MG63 (cell line): Measurements from ENCODE around the gene SRGAP1. TPM values are rescaled to one million over a fixed set of nuclear protein-coding genes. Genes with fewer than 3 reads are reported as not detected.
"Not testable (repeated sequence)": the region's sequence is repeated elsewhere in the genome, so short reads cannot be mapped to it uniquely, and the experiment has no call there.

Experiments used
- DNase-seq: peaks from one replicate; pipeline ENCODE4 v3.0.0-alpha.2; 2020
- H3K27me3 ChIP-seq: fragments of 250-450 bp; sonication (Bioruptor Pico); 2 replicates; pipeline ENCODE4 v1.5.1; 2020; ENCODE audit warnings: mild to moderate bottlenecking, moderate library complexity
- H3K36me3 ChIP-seq: fragments of 250-450 bp; sonication (Bioruptor Pico); 2 replicates; pipeline ENCODE4 v1.5.1; 2020; ENCODE audit warnings: mild to moderate bottlenecking, moderate library complexity
- H3K4me3 ChIP-seq: fragments of 250-450 bp; sonication (Bioruptor Pico); 2 replicates; pipeline ENCODE4 v1.5.1; 2020; ENCODE audit warnings: mild to moderate bottlenecking, moderate library complexity
- H3K9me3 ChIP-seq: fragments of 250-450 bp; sonication (Bioruptor Pico); 2 replicates; pipeline ENCODE4 v1.5.1; 2020; ENCODE audit warnings: mild to moderate bottlenecking, moderate library complexity
- total RNA-seq: library from RNA; depleted of rRNA; stranded (reverse); fragments of >200 nt; shearing (Covaris generic); gene quantifications from 2 replicates; pipeline ENCODE4 v1.2.3, GENCODE V29; 2014; ENCODE audit warnings: low replicate concordance

SRGAP1 gene
- total RNA-seq, 1 experiment from 2014 or later: 0.99 TPM

DNA sequence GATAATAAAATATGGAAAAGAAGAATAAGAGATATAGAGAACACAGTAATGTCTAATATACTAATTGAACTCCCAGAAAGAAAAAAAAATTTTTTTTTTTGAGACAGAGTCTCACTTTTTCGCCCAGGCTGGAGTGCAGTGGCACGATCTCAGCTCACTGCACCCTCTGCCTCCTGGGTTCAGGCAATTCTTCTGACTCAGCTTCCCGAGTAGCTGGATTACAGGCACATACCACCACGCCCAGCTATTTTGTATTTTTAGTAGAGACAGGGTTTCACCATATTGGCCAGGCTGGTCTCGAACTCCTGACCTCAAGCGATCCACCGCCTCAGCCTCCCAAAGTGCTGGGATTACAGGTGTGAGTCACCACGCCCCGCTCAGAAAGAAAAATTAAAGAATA, 232.1 kb downstream of the SRGAP1 start:
- H3K4me3 ChIP-seq, DNase-seq, H3K27me3 ChIP-seq, H3K9me3 ChIP-seq: not testable (repeated sequence)
- H3K36me3 ChIP-seq: peaks cover 31% of the 10 kb centered on the region

DNA sequence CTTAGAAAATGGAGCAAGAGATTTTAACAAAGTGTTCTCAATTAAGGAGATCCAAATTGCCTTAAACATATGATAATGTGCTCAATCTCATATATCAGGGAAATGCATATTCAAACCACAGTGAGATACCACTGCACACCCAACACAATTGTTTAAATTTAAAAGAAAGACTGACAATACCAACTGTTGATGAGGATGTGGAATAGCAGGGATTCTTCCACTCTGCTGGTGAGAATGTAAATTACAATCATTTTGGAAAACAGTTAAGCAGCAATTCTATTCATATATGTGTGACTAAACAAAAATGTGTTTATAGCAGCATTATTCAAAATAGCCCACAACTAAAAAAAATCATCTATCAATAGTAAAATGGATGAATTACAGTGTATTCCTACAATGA, 233.4 kb downstream of the SRGAP1 start:
- no peak overlapping the region for H3K4me3 ChIP-seq
- peaks cover 25% of the 10 kb centered on the region for H3K36me3 ChIP-seq
- H3K27me3 ChIP-seq: no peaks in the 10 kb centered on the region
- DNase-seq: no peak
- no peaks in the 10 kb centered on the region for H3K9me3 ChIP-seq

DNA sequence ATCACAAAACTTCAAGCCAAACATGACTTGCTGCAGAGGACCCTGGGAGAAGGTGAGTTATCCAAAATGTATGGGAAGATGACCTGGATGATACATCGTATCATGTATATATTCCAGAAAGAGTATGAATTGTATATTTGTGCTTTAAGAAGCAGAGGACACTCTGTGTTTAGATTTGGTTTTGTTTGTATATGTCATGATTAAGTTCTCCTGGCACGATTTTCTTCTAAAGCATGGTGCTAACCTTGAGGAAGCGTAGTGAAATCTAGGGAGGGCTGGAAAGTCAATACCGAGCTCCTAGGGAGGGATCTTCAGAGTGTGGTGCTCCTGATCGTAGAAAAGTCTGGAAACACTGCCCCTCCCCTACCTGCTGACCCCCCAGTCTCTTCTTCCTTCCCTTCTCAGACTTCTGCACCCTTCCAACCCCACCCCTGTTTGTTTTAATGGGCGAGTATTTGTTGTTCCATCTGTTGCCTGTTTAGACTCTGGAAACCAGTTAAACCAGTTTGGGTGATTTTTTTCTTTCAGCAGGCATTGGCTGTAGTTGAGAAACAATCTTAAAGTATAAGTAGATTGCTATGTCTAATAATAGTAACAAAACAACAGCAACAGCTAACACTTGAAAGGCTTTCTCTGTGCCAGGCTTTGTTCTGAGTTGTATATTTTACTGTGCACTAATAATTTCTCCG, 236.0 kb downstream of the SRGAP1 start:
- no peak for DNase-seq

DNA sequence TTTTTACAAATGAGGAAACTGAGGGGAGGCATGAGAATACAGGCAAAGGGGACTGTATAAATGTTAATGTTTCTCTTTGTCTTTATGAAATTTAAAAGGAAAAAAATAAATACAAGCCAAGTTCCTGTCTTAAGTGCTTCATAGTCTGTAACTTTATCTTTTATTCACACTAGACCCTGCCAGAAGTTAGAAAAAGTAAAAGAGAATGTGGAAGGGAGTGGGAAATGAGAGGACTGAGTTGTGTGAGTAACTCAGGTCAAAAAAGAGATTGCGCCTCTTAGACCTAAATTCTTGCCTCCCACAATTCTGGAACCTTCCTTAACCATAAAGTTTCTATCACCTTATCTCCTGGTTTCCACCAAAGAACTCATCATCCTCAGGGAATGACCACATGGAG, 236.5 kb downstream of the SRGAP1 start:
- H3K4me3 ChIP-seq: no peak overlapping the region
- DNase-seq: no peak
- peaks cover 26% of the 10 kb centered on the region for H3K36me3 ChIP-seq
- H3K27me3 ChIP-seq: no peaks in the 10 kb centered on the region
- H3K9me3 ChIP-seq: no peaks in the 10 kb centered on the region

More for the DNA sequence above, 236.0 kb downstream of the SRGAP1 start:
- H3K27me3 ChIP-seq: no peaks in the 10 kb centered on the region
- H3K9me3 ChIP-seq: no peaks in the 10 kb centered on the region
- peaks cover 26% of the 10 kb centered on the region for H3K36me3 ChIP-seq
- H3K4me3 ChIP-seq: no peak overlapping the region

DNA sequence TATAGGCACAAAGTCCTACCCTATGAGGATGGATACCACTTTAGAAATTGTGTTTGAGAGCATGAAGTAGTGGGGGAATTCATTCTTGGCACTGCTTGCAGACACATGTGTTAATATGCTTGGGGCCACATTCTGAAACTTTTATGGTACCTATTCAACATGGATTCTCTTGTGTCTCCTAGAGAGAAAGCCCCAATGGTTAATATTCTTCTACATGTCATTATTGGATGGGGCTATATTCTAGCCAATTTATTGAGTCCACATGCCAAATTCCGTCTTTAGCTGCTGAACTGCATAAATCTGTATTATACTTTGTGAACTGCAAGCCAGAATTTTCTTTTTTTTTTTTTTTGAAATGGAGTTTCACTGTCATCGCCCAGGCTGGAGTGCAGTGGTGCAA, 237.6 kb downstream of the SRGAP1 start:
- Histone ChIP-seq H3K36me3 (peaks cover 29% of the 10 kb centered on the region), H3K4me3 (no peak overlapping the region), H3K9me3 (no peaks in the 10 kb centered on the region), H3K27me3 (no peaks in the 10 kb centered on the region)
- no peak for DNase-seq

DNA sequence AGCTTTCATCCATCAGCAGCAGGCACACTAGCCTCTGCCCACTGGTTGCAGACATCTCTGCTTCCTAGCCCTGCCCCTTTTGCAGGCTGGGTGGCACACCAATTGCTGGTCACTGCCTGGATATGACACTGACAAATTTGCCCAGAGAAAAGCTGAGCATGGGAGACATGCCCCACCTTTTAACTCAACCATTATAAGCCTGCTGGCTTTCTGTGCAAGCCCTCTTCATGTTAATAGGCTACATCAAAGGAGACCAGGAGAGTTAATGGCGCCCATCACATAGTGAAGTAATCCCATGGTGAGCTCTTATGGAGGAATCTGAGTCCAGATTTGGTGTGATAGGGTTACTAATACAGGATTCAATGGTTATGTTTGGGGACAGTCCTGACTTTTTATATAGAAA, 238.4 kb downstream of the SRGAP1 start:
- H3K27me3 ChIP-seq: no peaks in the 10 kb centered on the region
- H3K4me3 ChIP-seq: no peak overlapping the region
- DNase-seq: no peak

DNA sequence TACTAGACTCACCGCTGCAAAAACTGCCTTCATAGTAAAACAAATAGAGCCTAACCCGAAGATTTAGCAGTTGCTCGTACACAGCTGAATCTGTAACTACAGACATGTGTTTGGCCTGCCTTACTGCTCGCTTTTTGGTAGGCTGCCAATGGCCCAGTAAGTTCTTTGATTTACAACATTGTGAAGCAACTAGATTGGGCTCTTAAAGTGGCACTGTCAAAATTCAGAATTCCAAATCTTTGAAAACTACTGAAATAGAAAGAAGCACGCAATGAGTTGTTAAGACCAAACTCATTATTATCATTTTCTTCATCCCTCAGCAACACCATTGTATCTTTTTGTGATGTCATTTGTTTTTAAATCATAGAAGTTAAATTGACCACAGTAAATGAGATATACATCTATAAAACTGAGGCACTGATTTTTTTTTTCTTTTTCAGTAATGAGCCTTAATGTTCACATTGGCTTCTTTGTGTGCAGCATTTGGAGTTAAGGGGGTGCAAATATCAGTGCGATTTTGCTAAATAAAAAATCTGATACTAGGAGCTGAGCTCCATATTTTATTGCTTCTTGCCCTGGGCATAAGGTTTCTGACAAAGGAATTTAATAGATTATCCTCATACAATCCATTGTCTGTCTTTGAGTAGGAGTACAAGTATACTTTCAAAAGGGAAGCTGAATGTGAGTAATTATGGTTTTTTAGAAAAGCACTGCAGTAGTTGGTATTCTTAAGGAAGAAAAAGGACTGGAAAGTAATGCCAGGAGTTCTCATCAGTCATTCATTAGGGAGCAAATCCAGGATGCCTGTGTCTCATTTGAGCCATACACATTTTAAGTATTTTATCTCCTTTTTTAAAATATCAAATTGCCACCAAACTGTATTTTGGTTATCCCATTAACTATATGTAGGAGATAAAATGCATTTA, 239.0 kb downstream of the SRGAP1 start:
- H3K36me3 ChIP-seq: peaks cover 26% of the 10 kb centered on the region
- DNase-seq: peak; percentile 75
- no peaks in the 10 kb centered on the region for H3K9me3 ChIP-seq
- H3K27me3 ChIP-seq: no peaks in the 10 kb centered on the region
- no peak overlapping the region for H3K4me3 ChIP-seq

More for the DNA sequence above, 238.4 kb downstream of the SRGAP1 start:
- Histone ChIP-seq H3K9me3 (no peaks in the 10 kb centered on the region), H3K36me3 (peaks cover 29% of the 10 kb centered on the region)

DNA sequence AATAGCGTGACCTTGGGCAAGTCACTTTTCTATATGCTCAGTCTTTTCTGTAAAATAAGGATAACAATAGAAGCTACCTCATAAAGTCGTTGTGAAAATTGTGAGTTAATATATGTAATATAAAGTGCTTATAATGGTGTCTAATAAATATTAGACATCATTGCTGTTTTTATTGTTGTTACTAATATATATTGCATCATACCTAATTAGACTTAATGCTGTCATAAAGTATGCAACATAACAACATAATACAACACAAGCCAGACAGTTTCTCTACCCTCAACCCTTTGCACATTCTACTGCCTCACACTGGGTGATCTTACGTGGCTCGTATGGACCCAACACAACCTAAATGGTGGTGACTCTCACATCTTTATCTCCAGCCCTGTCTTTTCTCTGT, 240.7 kb downstream of the SRGAP1 start:
- H3K36me3 ChIP-seq: peaks cover 21% of the 10 kb centered on the region
- H3K9me3 ChIP-seq: no peaks in the 10 kb centered on the region
- DNase-seq: no peak
- H3K27me3 ChIP-seq: no peaks in the 10 kb centered on the region
- no peak overlapping the region for H3K4me3 ChIP-seq

DNA sequence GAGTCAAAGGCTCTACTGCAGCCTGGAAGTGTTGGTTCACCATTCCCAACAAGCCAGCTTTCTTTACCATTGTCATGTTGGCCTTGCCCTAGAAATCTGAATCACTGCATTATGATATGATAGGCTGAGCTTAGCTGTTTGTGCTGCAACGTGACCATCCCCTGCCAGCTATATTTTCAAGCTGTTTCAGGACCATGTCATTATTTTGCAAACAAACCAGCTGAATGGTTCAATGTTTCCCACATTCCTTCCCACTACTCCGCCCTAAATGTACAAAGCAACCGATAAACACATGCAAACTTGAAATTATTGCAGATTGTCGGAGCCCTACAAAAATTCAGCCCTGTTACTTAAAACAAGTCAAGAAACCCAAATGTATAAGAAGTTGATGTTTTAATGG, 241.5 kb downstream of the SRGAP1 start:
- Histone ChIP-seq H3K27me3 (no peaks in the 10 kb centered on the region), H3K36me3 (peaks cover 18% of the 10 kb centered on the region), H3K9me3 (no peaks in the 10 kb centered on the region), H3K4me3 (no peak overlapping the region)
- no peak for DNase-seq

DNA sequence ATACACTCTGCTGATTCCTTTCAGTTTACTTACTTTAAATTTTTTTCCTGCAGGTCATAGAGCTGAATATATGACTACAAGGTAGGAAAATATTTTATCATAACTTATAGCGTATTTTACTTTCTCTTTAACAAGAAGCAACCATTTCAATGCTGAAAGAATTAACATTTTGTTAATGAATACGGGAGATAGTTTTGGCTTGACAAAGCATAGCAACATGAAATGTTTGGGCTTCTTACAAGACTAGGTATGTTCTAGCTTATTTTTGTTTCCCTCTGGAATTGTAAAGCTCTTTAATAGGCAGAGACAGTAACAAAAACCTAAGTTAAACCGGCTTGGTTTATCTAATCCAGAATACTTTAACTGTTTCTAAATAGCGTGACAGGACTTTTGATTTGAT, 242.4 kb downstream of the SRGAP1 start:
- Histone ChIP-seq H3K9me3 (no peaks in the 10 kb centered on the region), H3K4me3 (no peak overlapping the region), H3K36me3 (peaks cover 17% of the 10 kb centered on the region), H3K27me3 (no peaks in the 10 kb centered on the region)
- DNase-seq: no peak

DNA sequence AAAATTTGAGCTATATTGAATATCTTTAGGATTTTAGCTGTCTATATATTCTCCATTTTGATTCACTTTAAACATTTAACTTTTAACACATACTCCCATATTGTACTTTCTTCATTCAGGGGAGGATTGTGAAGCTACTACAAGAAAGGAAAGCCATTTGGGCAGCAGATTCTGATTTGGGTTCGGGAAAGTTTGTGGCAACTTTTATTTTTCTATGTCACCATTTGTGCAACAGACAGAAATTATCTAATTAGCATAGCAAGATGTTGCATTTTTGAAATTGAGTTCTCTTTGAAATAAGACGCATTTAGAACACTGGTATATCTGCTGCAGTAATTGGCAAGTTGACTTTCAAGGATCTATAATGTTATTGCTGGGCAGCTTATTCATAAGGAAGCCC, 243.3 kb downstream of the SRGAP1 start:
- Histone ChIP-seq H3K9me3 (no peaks in the 10 kb centered on the region), H3K27me3 (no peaks in the 10 kb centered on the region), H3K4me3 (no peak overlapping the region), H3K36me3 (peaks cover 15% of the 10 kb centered on the region)
- DNase-seq: no peak

DNA sequence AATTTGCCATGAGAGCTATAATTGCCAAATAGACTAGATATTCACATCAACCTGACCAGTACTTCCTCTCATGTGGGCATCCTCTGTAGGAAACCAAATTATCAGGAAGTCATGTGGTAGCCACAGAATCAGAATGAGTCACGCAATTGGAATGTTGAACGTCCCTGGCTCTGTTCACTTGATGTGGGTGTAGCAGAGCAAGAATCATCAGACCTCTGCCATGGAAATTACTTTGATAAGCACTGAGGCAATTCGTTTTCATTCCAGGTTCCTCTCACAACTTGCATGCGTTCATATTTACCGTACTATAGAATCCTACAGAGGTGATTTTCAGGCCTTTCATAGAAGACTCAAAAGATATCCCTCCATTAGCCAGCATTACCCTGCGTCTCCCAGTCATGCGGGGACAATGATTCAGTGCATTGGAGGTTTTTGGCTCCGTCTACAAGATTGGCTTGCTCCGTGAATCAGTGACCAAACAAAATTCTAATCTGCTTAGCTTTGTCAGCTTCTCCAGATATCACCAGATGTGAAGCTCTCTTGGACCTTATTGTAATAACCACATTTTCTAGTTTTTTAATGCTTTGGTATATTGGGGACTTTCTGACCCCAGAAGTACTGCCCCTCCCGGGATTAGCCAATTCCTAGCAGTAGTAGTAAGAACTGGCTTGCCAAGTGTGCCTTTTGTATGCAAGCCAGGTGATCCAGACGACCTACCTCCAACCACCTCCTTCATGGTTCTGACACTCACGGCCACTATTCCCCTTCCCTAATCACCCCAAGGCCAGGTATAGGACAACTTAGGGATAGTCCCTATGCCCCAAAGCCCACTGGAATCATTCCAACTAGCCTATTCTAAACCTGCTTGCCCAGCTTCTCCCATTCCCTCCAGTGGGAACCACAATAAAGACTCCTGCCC, 244.2 kb downstream of the SRGAP1 start:
- peak; percentile 84 for DNase-seq
- no peaks in the 10 kb centered on the region for H3K27me3 ChIP-seq
- H3K36me3 ChIP-seq: peaks cover 15% of the 10 kb centered on the region
- H3K9me3 ChIP-seq: no peaks in the 10 kb centered on the region
- peak overlapping the region; percentile 4; the same call in 1 of the 2 replicates for H3K4me3 ChIP-seq

DNA sequence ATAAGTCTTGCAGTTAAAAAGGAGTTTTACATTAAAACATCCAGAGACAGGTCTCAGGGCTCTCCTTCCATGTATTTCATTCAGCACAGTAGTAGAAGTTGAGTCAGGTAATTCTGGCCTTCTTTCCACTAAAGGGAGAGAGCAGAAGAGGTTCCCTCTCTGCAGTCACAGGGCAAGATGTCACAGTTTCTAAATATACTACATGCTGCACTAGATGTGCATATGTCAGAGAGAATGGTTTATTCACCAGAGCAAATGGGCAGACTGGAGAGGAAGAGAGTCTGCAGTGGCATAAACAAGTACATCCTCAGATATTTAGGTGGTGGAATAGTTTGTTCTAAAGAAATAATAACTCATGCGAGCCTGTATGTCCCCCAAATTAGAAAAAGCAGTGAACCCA, 245.5 kb downstream of the SRGAP1 start:
- peaks cover 12% of the 10 kb centered on the region for H3K36me3 ChIP-seq
- no peaks in the 10 kb centered on the region for H3K9me3 ChIP-seq
- H3K4me3 ChIP-seq: no peak overlapping the region
- H3K27me3 ChIP-seq: no peaks in the 10 kb centered on the region
- no peak for DNase-seq

DNA sequence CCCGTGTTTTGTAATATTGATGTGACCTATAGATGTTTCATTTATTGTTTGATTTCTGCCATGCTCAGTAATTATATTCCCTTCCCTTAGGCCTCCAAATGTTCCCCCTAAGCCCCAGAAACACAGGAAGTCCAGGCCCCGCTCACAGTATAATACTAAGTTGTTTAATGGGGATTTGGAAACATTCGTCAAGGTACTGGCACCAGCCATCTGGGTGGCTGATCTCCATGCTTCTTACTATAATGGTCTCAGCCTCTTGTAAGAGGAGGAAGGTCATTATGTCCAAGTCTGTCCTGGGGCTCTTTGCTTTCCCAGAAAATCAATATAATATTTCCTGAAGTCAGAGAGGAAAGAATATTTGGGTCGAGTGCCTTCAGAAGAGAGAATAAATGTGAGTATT, 246.7 kb downstream of the SRGAP1 start:
- no peak for DNase-seq
- H3K27me3 ChIP-seq: no peaks in the 10 kb centered on the region
- H3K36me3 ChIP-seq: peaks cover 7% of the 10 kb centered on the region
- no peak overlapping the region for H3K4me3 ChIP-seq
- H3K9me3 ChIP-seq: no peaks in the 10 kb centered on the region

DNA sequence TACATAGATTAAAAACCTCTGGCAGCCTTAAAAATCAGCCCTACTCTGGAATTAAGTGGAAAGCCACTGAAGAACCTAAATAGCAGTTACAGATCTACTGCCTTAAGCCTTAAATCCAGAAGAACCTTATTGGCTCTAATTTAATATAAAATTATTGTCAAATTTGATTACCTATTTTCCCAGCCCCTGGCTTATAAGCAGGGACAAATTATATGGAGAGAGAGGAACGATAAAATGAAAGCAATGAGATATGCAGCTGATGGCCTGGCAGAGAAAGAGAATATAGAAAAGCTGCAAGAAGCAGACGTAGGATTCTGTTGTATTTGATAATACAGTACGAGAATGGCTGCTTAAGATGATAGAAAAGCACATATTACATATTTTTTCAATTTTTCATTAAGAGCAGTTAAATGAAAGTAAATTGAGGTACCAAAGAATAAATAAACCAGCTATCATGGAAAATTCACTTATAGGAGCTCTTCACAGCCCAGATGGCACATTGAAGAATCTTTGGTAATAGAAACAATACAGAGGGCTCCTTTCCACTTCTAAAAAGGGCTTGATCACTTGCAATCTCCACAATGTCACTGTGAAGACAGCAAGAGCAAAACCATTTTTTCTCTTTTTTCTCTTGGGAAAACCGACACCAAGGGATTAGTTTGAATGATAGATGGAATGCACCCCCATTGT, 248.2 kb downstream of the SRGAP1 start:
- Histone ChIP-seq H3K27me3 (no peaks in the 10 kb centered on the region), H3K9me3 (no peaks in the 10 kb centered on the region), H3K4me3 (no peak overlapping the region), H3K36me3 (peaks cover 5% of the 10 kb centered on the region)
- DNase-seq: no peak

DNA sequence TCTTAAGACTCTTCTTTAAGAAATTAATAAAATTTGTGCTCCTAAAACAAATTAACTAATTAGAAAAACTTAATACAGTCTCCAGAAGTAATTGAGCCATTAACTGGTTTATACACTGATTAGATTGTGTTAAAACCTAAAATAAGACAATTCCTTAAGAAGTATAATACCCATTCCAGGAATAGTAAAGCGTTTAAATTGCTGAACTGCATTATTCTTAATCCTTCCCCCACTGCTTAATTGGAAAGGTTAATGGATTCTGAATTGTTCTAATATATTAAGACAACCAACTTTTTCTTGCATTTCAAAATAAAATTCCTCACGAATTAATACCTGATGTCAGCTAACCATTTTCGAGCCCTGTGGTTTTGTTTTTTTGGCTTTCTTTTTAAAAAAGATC, 249.2 kb downstream of the SRGAP1 start:
- Histone ChIP-seq H3K9me3 (no peaks in the 10 kb centered on the region), H3K4me3 (no peak overlapping the region)

More for the DNA sequence above, 249.2 kb downstream of the SRGAP1 start:
- no peak for DNase-seq
- Histone ChIP-seq H3K36me3 (peaks cover 7% of the 10 kb centered on the region), H3K27me3 (no peaks in the 10 kb centered on the region)
